Loucy (cell line): ENCODE results near the gene SMIM35.
"Not testable (repeated sequence)": the region's sequence is repeated elsewhere in the genome, so short reads cannot be mapped to it uniquely, and the experiment has no call there.

Experiments
- H2AFZ ChIP-seq: fragments of 200-600 bp; sonication (generic); 2 replicates; pipeline ENCODE4 v1.6.0; 2016; ENCODE audit warnings: antibody characterized with exemption, mild to moderate bottlenecking, low read length, moderate library complexity
- H3F3A ChIP-seq: fragments of 200-600 bp; 2 replicates; pipeline ENCODE4 v1.6.0; 2016; ENCODE audit warnings: antibody characterized with exemption, low read depth, mild to moderate bottlenecking
- H3K27me3 ChIP-seq: fragments of 200-600 bp; sonication (generic); 2 replicates; pipeline ENCODE4 v1.6.1; 2014; ENCODE audit warnings: low read length, mild to moderate bottlenecking; ENCODE audit not compliant: insufficient read depth, poor library complexity, severe bottlenecking
- H3K36me3 ChIP-seq: fragments of 200-600 bp; sonication (generic); 2 replicates; pipeline ENCODE4 v1.6.1; 2016; ENCODE audit warnings: low read length; ENCODE audit not compliant: insufficient read depth
- H3K4me1 ChIP-seq: fragments of 200-600 bp; sonication (generic); 2 replicates; pipeline ENCODE4 v1.5.1; 2014; ENCODE audit warnings: low read length, mild to moderate bottlenecking; ENCODE audit not compliant: insufficient read depth, poor library complexity, severe bottlenecking
- H3K4me2 ChIP-seq: fragments of 200-600 bp; sonication (generic); 2 replicates; pipeline ENCODE4 v1.6.0; 2014; ENCODE audit warnings: antibody characterized with exemption, low read length, low read depth, mild to moderate bottlenecking; ENCODE audit not compliant: poor library complexity, severe bottlenecking
- H3K4me3 ChIP-seq: fragments of 200-600 bp; sonication (generic); 2 replicates; pipeline ENCODE4 v1.5.1; 2014; ENCODE audit warnings: low read length, mild to moderate bottlenecking, mixed read lengths; ENCODE audit not compliant: poor library complexity, severe bottlenecking
- H3K79me2 ChIP-seq: fragments of 200-600 bp; sonication (generic); 2 replicates; pipeline ENCODE4 v1.6.1; 2014; ENCODE audit warnings: low read length; ENCODE audit not compliant: insufficient read depth
- H3K9ac ChIP-seq: fragments of 200-600 bp; sonication (generic); 2 replicates; pipeline ENCODE4 v1.6.0; 2014; ENCODE audit warnings: mild to moderate bottlenecking, low read depth, low read length, moderate library complexity; ENCODE audit not compliant: poor library complexity, severe bottlenecking
- H3K9me2 ChIP-seq: fragments of 200-600 bp; sonication (generic); replicated peaks from 2 replicates; pipeline ENCODE4 v1.6.1; 2016; ENCODE audit warnings: low read depth, low read length, mixed read lengths
- H3K9me3 ChIP-seq: fragments of 200-600 bp; sonication (generic); 2 replicates; pipeline ENCODE4 v1.6.1; 2014; ENCODE audit warnings: mild to moderate bottlenecking, antibody characterized with exemption, low read length, low read depth; ENCODE audit not compliant: insufficient read depth
- H4K20me1 ChIP-seq: fragments of 200-600 bp; sonication (generic); 2 replicates; pipeline ENCODE4 v1.6.0; 2014; ENCODE audit warnings: antibody characterized with exemption, low read length, mild to moderate bottlenecking; ENCODE audit not compliant: insufficient read depth, poor library complexity, severe bottlenecking
- EZH2phosphoT487 ChIP-seq: fragments of 200-600 bp; IDR thresholded peaks from 2 replicates; pipeline ENCODE4 v1.6.1; 2018; ENCODE audit warnings: antibody characterized with exemption, mild to moderate bottlenecking, moderate library complexity, borderline replicate concordance
- TF ChIP-seq, protein P1 (sequence below): fragments of 200-600 bp; sonication (generic); conservative IDR thresholded peaks from 2 replicates; pipeline ENCODE4 v1.5.1; 2014; ENCODE audit warnings: mild to moderate bottlenecking, antibody characterized with exemption, low read length

The SMIM35 gene

DNA sequence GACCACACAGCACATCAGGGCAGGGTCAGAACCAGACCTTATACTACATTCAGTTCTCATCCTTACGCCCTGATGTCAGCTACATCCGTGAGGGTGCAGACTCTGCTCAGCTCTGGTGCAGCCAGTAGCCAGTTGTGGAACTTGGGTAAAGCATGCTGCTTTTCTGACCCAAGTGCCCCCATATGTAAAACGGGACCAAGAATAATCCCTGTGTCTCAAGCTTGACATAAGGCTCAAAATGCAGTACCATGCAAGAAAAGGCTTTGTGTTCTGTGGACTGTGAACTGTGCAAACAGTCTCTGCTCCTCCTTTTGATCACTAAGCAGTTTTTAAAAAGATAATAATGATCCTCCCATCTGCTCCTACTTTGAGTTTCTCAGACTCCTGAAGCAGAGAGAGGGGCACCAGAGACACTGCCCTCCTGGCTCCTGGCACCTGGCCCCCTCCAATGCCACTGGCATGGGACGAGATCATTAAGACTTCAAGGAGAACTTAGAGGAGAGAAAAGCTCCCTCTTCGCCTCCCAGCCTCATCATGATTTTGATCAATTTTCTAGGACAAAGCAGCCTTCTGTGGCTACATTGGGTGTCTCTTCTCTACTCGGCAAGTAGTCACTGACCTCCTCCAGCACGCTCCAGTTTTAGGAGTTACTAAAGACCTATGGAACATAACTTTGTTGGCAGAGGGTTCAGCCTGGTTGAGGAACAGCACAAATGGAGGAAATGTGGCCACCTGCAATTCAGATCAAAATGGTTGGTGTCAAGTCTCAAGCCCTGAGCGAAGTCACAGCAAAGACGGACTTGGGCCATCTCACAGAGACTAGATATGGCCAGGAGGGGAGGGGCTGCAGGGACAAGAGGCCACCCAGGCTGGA is 76.7 kb downstream of the SMIM35 start:
- H3K79me2 ChIP-seq: no peaks in the 10 kb centered on the region
- no peaks in the 10 kb centered on the region for H3F3A ChIP-seq
- no peaks in the 10 kb centered on the region for H3K9me3 ChIP-seq
- TF ChIP-seq EZH2phosphoT487: no peak
- TF ChIP-seq, protein P1, sequence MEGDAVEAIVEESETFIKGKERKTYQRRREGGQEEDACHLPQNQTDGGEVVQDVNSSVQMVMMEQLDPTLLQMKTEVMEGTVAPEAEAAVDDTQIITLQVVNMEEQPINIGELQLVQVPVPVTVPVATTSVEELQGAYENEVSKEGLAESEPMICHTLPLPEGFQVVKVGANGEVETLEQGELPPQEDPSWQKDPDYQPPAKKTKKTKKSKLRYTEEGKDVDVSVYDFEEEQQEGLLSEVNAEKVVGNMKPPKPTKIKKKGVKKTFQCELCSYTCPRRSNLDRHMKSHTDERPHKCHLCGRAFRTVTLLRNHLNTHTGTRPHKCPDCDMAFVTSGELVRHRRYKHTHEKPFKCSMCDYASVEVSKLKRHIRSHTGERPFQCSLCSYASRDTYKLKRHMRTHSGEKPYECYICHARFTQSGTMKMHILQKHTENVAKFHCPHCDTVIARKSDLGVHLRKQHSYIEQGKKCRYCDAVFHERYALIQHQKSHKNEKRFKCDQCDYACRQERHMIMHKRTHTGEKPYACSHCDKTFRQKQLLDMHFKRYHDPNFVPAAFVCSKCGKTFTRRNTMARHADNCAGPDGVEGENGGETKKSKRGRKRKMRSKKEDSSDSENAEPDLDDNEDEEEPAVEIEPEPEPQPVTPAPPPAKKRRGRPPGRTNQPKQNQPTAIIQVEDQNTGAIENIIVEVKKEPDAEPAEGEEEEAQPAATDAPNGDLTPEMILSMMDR: no peak
- no peak overlapping the region for H3K4me3 ChIP-seq
- no peaks in the 10 kb centered on the region for H3K9me2 ChIP-seq
- H3K27me3 ChIP-seq: no peaks in the 10 kb centered on the region
- no peaks in the 10 kb centered on the region for H3K36me3 ChIP-seq
- H4K20me1 ChIP-seq: no peaks in the 10 kb centered on the region
- H3K4me1 ChIP-seq: peaks cover 10% of the 10 kb centered on the region
- no peak overlapping the region for H3K9ac ChIP-seq
- H3K4me2 ChIP-seq: no peak overlapping the region
- H2AFZ ChIP-seq: no peak overlapping the region

DNA sequence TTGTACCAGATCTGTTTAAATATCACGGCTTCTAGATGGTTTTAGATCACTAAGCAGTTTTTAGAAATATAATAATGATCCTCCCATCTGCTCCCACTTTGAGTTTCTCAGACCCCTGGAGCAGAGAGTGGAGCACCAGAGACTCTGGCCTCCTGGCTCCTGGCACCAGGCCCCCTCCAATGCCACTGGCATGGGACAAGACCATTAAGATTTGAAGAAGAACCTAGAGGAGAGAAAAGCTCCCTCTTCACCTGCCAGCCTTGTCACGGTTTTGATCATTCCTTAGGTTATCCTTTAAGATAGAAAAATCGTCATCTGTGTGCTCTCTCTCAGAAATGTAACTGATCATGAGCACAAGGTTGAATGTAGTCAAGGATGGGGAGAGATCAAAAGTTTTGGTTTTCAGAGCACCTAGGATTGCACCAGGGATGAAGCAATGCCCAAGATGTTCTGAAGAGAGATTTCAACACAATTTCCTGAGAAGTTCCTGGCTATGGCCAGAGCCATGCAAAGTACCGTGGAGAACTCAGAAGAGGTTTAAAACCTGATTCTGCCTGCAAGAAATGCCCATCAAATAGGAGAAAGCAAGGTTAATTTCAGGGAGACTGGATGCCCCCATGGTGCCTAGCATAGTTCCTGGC is 78.4 kb downstream of the SMIM35 start:
- no peak overlapping the region for H3K4me2 ChIP-seq
- no peaks in the 10 kb centered on the region for H3K9me3 ChIP-seq
- H2AFZ ChIP-seq: no peak overlapping the region
- H3K4me3 ChIP-seq: no peak overlapping the region
- no peaks in the 10 kb centered on the region for H3K79me2 ChIP-seq
- no peaks in the 10 kb centered on the region for H4K20me1 ChIP-seq
- TF ChIP-seq, protein P1: no peak
- TF ChIP-seq EZH2phosphoT487: no peak
- no peaks in the 10 kb centered on the region for H3F3A ChIP-seq
- H3K9me2 ChIP-seq: no peaks in the 10 kb centered on the region
- H3K4me1 ChIP-seq: peaks cover 8% of the 10 kb centered on the region
- H3K36me3 ChIP-seq: no peaks in the 10 kb centered on the region
- no peak overlapping the region for H3K9ac ChIP-seq
- H3K27me3 ChIP-seq: no peaks in the 10 kb centered on the region

DNA sequence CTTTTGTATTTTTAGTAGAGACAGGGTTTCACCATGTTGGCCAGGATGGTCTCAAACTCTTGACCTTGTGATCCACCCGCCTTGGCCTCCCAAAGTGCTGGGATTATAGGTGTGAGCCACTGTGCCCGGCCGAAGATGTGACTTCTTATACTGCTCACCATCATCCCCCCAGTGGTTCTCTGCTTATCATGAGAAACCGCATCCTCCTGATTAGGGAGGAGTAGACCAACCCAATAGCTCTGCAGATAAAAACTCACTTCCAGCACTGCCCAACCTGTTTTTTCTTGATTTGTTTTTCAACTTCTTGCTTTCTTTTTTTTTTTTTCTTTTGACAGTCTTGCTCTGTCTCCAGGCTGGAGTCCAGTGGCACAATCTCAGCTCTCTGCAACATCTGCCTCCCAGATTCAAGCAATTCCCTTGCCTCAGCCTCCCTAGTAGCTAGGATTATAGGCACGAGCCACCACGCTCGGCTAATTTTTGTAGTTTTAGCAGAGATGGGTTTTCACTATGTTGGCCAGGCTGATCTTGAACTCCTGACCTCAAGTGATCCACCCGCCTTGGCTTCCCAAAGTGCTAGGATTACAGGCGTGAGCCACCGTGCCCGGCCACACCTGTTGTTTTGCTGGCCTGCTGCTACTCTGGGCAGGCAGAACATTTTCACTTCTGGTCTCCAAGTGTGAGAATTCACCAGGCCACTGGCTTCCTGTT is 79.0 kb downstream of the SMIM35 start:
- H3K4me2 ChIP-seq, H3K9ac ChIP-seq: not testable (repeated sequence)

More for the DNA sequence above, 79.0 kb downstream of the SMIM35 start:
- H3K9me2 ChIP-seq, H3K79me2 ChIP-seq, H3K36me3 ChIP-seq, H3K27me3 ChIP-seq, H3F3A ChIP-seq, H2AFZ ChIP-seq, H3K4me3 ChIP-seq, H4K20me1 ChIP-seq, H3K9me3 ChIP-seq: not testable (repeated sequence)
- H3K4me1 ChIP-seq: peaks cover 15% of the 10 kb centered on the region
